NT2/D1 (cell line): ENCODE measurements around the gene LMOD2.

Source experiments
- SUZ12 ChIP-seq: IDR thresholded peaks from 2 replicates; pipeline ENCODE4 v1.6.1; 2011; ENCODE audit not compliant: insufficient read length, insufficient read depth; ENCODE audit errors: extremely low read depth
- YY1 ChIP-seq: IDR thresholded peaks from 2 replicates; pipeline ENCODE4 v1.6.1; 2011; ENCODE audit not compliant: insufficient read length, insufficient read depth
- ZNF274 ChIP-seq: IDR thresholded peaks from 2 replicates; pipeline ENCODE4 v1.6.1; 2011; ENCODE audit warnings: mild to moderate bottlenecking, low read depth, low read length

DNA sequence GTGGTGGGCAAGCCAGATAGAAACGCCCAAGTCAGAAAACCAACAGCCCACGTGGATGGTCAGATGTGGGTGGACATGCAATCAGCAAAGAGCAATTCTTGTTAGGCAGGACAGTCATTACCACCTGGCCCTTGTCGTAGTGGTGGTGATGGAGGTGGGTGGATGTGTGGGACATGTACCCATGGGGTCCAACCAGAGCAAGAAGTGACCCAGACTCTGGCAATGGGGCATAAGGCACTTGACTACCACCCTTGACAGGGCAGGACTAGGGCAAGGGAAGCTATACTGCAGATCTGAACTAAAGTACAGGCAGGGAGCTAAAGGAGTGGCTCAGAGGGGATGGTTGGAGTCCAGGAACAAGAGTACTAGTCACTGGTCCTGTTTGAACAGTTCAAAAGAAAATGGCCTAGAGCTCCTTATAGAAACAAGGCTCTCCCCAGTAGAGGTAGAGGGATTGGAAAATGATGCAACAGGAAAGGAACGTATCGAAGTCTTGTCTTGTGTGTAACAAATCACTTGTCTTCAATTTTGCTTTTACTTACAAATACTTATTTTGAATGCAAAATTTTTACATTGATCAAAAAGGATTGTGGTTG lies 17.6 kb downstream of the LMOD2 start:
- TF ChIP-seq ZNF274: no peak
- TF ChIP-seq SUZ12: no peak
- no peak for TF ChIP-seq YY1
